Measurements from ENCODE around the gene KANSL1L.
"Not testable (repeated sequence)": the region's sequence is repeated elsewhere in the genome, so short reads cannot be mapped to it uniquely, and the experiment has no call there.

KANSL1L gene

GRCh38 chr2:210177115-210177514 lies 5.9 kb upstream of the KANSL1L start:
- DNase-seq, result not testable (repeated sequence)

GRCh38 chr2:210174086-210174485 lies 2.9 kb upstream of the KANSL1L start:
- DNase-seq, result no peak

GRCh38 chr2:210172219-210172575 lies 988 bp upstream of the KANSL1L start:
- no peak for DNase-seq

- peak; percentile 79 to 99 (median 97) for DNase-seq
Measured at GRCh38 chr2:210170446-210171303, 534 bp downstream of the KANSL1L start.

- DNase-seq, result peak in 1 of 14 donors; percentile 63
Measured at GRCh38 chr2:210170196-210170445, 1.1 kb downstream of the KANSL1L start.

GRCh38 chr2:210169516-210170195 lies 1.6 kb downstream of the KANSL1L start:
- peak in 1 of 14 donors; percentile 15 for DNase-seq

GRCh38 chr2:210167227-210167626 lies 4.0 kb downstream of the KANSL1L start:
- no peak for DNase-seq

- DNase-seq, result no peak
Measured at GRCh38 chr2:210162466-210163124, 8.6 kb downstream of the KANSL1L start.

GRCh38 chr2:210159059-210159458 lies 12.2 kb downstream of the KANSL1L start:
- no peak for DNase-seq

- no peak for DNase-seq
Measured at GRCh38 chr2:210158236-210158635, 13.0 kb downstream of the KANSL1L start.

- DNase-seq, result no peak
Measured at GRCh38 chr2:210157526-210157925, 13.7 kb downstream of the KANSL1L start.

- DNase-seq, result no peak
Measured at GRCh38 chr2:210147614-210148013, 23.6 kb downstream of the KANSL1L start.

GRCh38 chr2:210132239-210132638 lies 39.0 kb downstream of the KANSL1L start:
- DNase-seq, result no peak

- DNase-seq, result no peak
Measured at GRCh38 chr2:210128961-210129360, 42.2 kb downstream of the KANSL1L start.

- no peak for DNase-seq
Measured at GRCh38 chr2:210113614-210114235, 57.5 kb downstream of the KANSL1L start.

GRCh38 chr2:210112871-210113270 lies 58.3 kb downstream of the KANSL1L start:
- no peak for DNase-seq

GRCh38 chr2:210099940-210100339 lies 71.3 kb downstream of the KANSL1L start:
- DNase-seq, result no peak

- no peak for DNase-seq
Measured at GRCh38 chr2:210094787-210095186, 76.4 kb downstream of the KANSL1L start.

GRCh38 chr2:210092791-210093190 lies 78.4 kb downstream of the KANSL1L start:
- no peak for DNase-seq

- no peak for DNase-seq
Measured at GRCh38 chr2:210086930-210087329, 84.3 kb downstream of the KANSL1L start.

GRCh38 chr2:210086292-210086691 lies 84.9 kb downstream of the KANSL1L start:
- no peak for DNase-seq

- DNase-seq, result peak in 1 of 14 donors; percentile 3
Measured at GRCh38 chr2:210072922-210073509, 98.2 kb downstream of the KANSL1L start.

- peak in 1 of 14 donors; percentile 8 for DNase-seq
Measured at GRCh38 chr2:210072493-210072892, 98.7 kb downstream of the KANSL1L start.
